ENCODE measurements around the gene SMAD9.

GRCh38 chr13:36807616-36808015, 112.4 kb downstream of the SMAD9 start:
- no peak for TF ChIP-seq CTCF (IDR thresholded peaks at IDR 0.05)
- no peak for TF ChIP-seq POLR2A (IDR thresholded peaks at IDR 0.05)

Measured in thyroid gland (tissue), 4 donors.